NCI-H82 treated with DMSO at 0.1 percent for 48 hours (cell line): ENCODE results near the gene FKBP3.
A peak's percentile ranks its signal among the peaks of the same experiment; 100 is the strongest.
"Not testable (repeated sequence)": the region's sequence is repeated elsewhere in the genome, so short reads cannot be mapped to it uniquely, and the experiment has no call there.

Experiments
- DNase-seq: peaks from one replicate; lab custom pipeline; 2025; ENCODE audit not compliant: unreplicated experiment; lab: John Stamatoyannopoulos, UW

The FKBP3 gene

GRCh38 chr14:45134051-45134958 lies at the start of gene FKBP3:
Gene FKBP3 (minus strand): TSS chr14:45134481. CDS start chr14:45134456, 25 bp downstream.
- peak; percentile 94 for DNase-seq

- DNase-seq, result no peak
These were observed 47.5 kb upstream of the FKBP3 start for GRCh38 chr14:45181806-45182205.

GRCh38 chr14:45181329-45181728 lies 47.0 kb upstream of the FKBP3 start:
- no peak for DNase-seq

- DNase-seq, result no peak
These were observed 42.8 kb upstream of the FKBP3 start for GRCh38 chr14:45177076-45177475.

- no peak for DNase-seq
These were observed 35.6 kb upstream of the FKBP3 start for GRCh38 chr14:45169906-45170305.

GRCh38 chr14:45156067-45156466 lies 21.8 kb upstream of the FKBP3 start:
- no peak for DNase-seq

- no peak for DNase-seq
These were observed 16.2 kb upstream of the FKBP3 start for GRCh38 chr14:45150386-45150890.

- no peak for DNase-seq
These were observed 15.3 kb upstream of the FKBP3 start for GRCh38 chr14:45149602-45150001.

- no peak for DNase-seq
These were observed 10.9 kb upstream of the FKBP3 start for GRCh38 chr14:45145214-45145613.

GRCh38 chr14:45144658-45145057 lies 10.4 kb upstream of the FKBP3 start:
- no peak for DNase-seq

- not testable (repeated sequence) for DNase-seq
These were observed 7.8 kb upstream of the FKBP3 start for GRCh38 chr14:45142083-45142482.

- DNase-seq, result no peak
These were observed 6.4 kb upstream of the FKBP3 start for GRCh38 chr14:45140661-45141187.

GRCh38 chr14:45136399-45136798 lies 2.1 kb upstream of the FKBP3 start:
- no peak for DNase-seq

GRCh38 chr14:45135659-45136395 lies 1.5 kb upstream of the FKBP3 start, which contains the start of gene FANCM:
Gene FANCM (plus strand): TSS chr14:45135930. CDS start chr14:45136032, 102 bp downstream.
- DNase-seq, result peak; percentile 89

GRCh38 chr14:45135156-45135555 lies 875 bp upstream of the FKBP3 start:
- DNase-seq, result no peak

- no peak for DNase-seq
These were observed 614 bp downstream of the FKBP3 start for GRCh38 chr14:45133683-45134050.

- DNase-seq, result no peak
These were observed 5.2 kb downstream of the FKBP3 start for GRCh38 chr14:45128963-45129629.

- DNase-seq, result no peak
These were observed 8.5 kb downstream of the FKBP3 start for GRCh38 chr14:45125754-45126153.

- DNase-seq, result no peak
These were observed 11.0 kb downstream of the FKBP3 start for GRCh38 chr14:45123271-45123670.

- DNase-seq, result no peak
These were observed 14.2 kb downstream of the FKBP3 start for GRCh38 chr14:45120096-45120495.

GRCh38 chr14:45118594-45118993 lies 15.7 kb downstream of the FKBP3 start:
- DNase-seq, result no peak
